HEK293 (cell line): ENCODE results near the gene EXD3.

Source experiments
- EGR2 ChIP-seq: fragments of 450-650 bp; formaldehyde crosslinking; IDR thresholded peaks from 2 replicates; pipeline ENCODE4 v1.5.1; 2016; ENCODE audit warnings: low read depth, missing biosample characterization, missing genetic modification characterization
- FEZF1 ChIP-seq: fragments of 450-650 bp; formaldehyde crosslinking; IDR thresholded peaks from 2 replicates; pipeline ENCODE4 v1.5.1; 2016; ENCODE audit warnings: missing biosample characterization, missing genetic modification characterization
- KLF1 ChIP-seq: fragments of 450-650 bp; formaldehyde crosslinking; IDR thresholded peaks from 2 replicates; pipeline ENCODE4 v1.5.1; 2016; ENCODE audit warnings: missing biosample characterization, missing genetic modification characterization
- KLF17 ChIP-seq: fragments of 450-650 bp; formaldehyde crosslinking; IDR thresholded peaks from 2 replicates; pipeline ENCODE4 v1.5.1; 2016; ENCODE audit warnings: missing biosample characterization, missing genetic modification characterization
- MYNN ChIP-seq: fragments of 450-650 bp; formaldehyde crosslinking; IDR thresholded peaks from 2 replicates; pipeline ENCODE4 v1.5.1; 2016; ENCODE audit warnings: missing biosample characterization, missing genetic modification characterization, borderline replicate concordance
- TRIM28 ChIP-seq: IDR thresholded peaks from 2 replicates; pipeline ENCODE4 v1.6.1; 2011; ENCODE audit warnings: low read length, control low read depth, borderline replicate concordance
- YY1 ChIP-seq: fragments of 450-650 bp; formaldehyde crosslinking; IDR thresholded peaks from 2 replicates; pipeline ENCODE4 v1.5.1; 2018; ENCODE audit warnings: missing biosample characterization, missing genetic modification characterization
- ZBTB6 ChIP-seq: fragments of 450-650 bp; formaldehyde crosslinking; IDR thresholded peaks from 2 replicates; pipeline ENCODE4 v1.5.1; 2017; ENCODE audit warnings: missing biosample characterization, missing genetic modification characterization
- ZNF121 ChIP-seq: fragments of 450-650 bp; formaldehyde crosslinking; IDR thresholded peaks from 2 replicates; pipeline ENCODE4 v1.5.1; 2016; ENCODE audit warnings: missing biosample characterization, missing genetic modification characterization
- ZNF174 ChIP-seq: fragments of 450-650 bp; formaldehyde crosslinking; IDR thresholded peaks from 2 replicates; pipeline ENCODE4 v1.5.0; 2017; ENCODE audit warnings: missing biosample characterization, mild to moderate bottlenecking, missing genetic modification characterization
- ZNF202 ChIP-seq: fragments of 450-650 bp; formaldehyde crosslinking; IDR thresholded peaks from 2 replicates; pipeline ENCODE4 v1.5.1; 2016; ENCODE audit warnings: missing biosample characterization, missing genetic modification characterization, borderline replicate concordance
- ZNF248 ChIP-seq: fragments of 450-650 bp; formaldehyde crosslinking; IDR thresholded peaks from 2 replicates; pipeline ENCODE4 v1.5.1; 2017; ENCODE audit warnings: missing biosample characterization, missing genetic modification characterization
- ZNF266 ChIP-seq: fragments of 450-650 bp; formaldehyde crosslinking; IDR thresholded peaks from 2 replicates; pipeline ENCODE4 v1.5.1; 2016; ENCODE audit warnings: missing biosample characterization, missing genetic modification characterization, low read depth
- ZNF311 ChIP-seq: fragments of 450-650 bp; formaldehyde crosslinking; IDR thresholded peaks from 2 replicates; pipeline ENCODE4 v1.5.1; 2017; ENCODE audit warnings: missing biosample characterization, missing genetic modification characterization, borderline replicate concordance
- ZNF501 ChIP-seq: fragments of 450-650 bp; formaldehyde crosslinking; IDR thresholded peaks from 2 replicates; pipeline ENCODE4 v1.5.1; 2016; ENCODE audit warnings: missing biosample characterization, missing genetic modification characterization
- ZNF549 ChIP-seq: fragments of 450-650 bp; IDR thresholded peaks from 2 replicates; pipeline ENCODE4 v1.5.1; 2018; ENCODE audit warnings: missing biosample characterization, missing genetic modification characterization, mild to moderate bottlenecking, inconsistent platforms, moderate library complexity
- ZNF580 ChIP-seq: fragments of 450-650 bp; formaldehyde crosslinking; IDR thresholded peaks from 2 replicates; pipeline ENCODE4 v1.5.1; 2016; ENCODE audit warnings: missing biosample characterization, missing genetic modification characterization
- ZNF596 ChIP-seq: fragments of 450-650 bp; IDR thresholded peaks from 2 replicates; pipeline ENCODE4 v1.5.0; 2018; ENCODE audit warnings: missing biosample characterization, mild to moderate bottlenecking, missing genetic modification characterization, moderate library complexity
- ZNF610 ChIP-seq: fragments of 450-650 bp; formaldehyde crosslinking; IDR thresholded peaks from 2 replicates; pipeline ENCODE4 v1.5.1; 2016; ENCODE audit warnings: missing biosample characterization, missing genetic modification characterization, borderline replicate concordance
- ZNF785 ChIP-seq: fragments of 450-650 bp; formaldehyde crosslinking; IDR thresholded peaks from 2 replicates; pipeline ENCODE4 v1.5.1; 2016; ENCODE audit warnings: missing biosample characterization, missing genetic modification characterization
- TF ChIP-seq, protein P1 (sequence below): fragments of 450-650 bp; formaldehyde crosslinking; IDR thresholded peaks from 2 replicates; pipeline ENCODE4 v1.5.1; 2016; ENCODE audit warnings: missing biosample characterization, missing genetic modification characterization, borderline replicate concordance
- TF ChIP-seq, protein P2 (sequence below): fragments of 450-650 bp; formaldehyde crosslinking; IDR thresholded peaks from 2 replicates; pipeline ENCODE4 v1.5.1; 2016; ENCODE audit warnings: missing biosample characterization, missing genetic modification characterization
- TF ChIP-seq, protein P3 (sequence below): fragments of 450-650 bp; formaldehyde crosslinking; IDR thresholded peaks from 2 replicates; pipeline ENCODE4 v1.5.1; 2016; ENCODE audit warnings: missing biosample characterization, missing genetic modification characterization
- TF ChIP-seq, protein P4 (sequence below): fragments of 450-650 bp; IDR thresholded peaks from 2 replicates; pipeline ENCODE4 v1.5.1; 2018; ENCODE audit warnings: missing biosample characterization, missing genetic modification characterization

EXD3 gene

DNA sequence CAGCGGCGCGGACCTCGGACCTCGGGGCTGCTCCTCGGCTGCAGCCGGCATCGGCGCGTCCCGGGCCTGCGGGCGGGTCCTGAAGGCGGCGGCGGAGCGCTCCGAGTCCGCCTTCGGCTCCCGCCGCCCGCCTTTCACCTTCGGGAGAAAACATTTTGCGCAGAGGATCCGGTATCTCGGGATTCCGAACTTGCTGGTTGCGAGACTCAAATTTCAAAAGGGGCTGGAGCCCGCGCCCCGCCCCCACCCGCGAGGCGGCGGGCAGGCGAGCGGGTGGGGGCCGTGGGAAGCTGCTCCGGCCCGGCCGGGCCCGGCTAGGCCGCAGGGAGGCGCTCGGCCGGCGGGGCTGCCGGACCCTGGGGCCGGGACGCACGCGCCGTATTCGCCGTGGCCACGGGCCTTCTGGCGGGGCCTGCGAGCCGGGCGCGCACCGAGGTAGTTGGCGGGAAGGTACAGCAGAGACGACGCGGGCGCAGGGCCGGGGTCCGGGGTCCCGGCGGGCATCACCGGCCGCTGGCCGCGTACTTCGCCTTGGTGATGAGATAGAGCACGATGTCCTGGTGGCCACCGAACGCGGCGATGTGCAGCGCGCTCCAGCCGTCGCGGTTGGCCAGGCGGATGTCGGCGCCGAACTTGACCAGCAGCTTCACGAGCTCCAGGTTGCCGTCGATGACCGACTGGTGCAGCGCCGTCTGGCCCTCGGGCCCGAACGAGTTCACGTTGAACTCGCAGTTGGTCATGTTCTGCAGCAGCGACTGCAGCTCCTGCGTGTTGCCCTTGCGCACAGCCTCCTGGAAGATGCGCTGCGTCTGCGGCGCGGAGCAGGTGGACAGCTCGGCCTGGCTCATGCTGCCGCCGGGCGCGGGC lies 121.6 kb downstream of the EXD3 start (continued):
- TF ChIP-seq, protein P1, sequence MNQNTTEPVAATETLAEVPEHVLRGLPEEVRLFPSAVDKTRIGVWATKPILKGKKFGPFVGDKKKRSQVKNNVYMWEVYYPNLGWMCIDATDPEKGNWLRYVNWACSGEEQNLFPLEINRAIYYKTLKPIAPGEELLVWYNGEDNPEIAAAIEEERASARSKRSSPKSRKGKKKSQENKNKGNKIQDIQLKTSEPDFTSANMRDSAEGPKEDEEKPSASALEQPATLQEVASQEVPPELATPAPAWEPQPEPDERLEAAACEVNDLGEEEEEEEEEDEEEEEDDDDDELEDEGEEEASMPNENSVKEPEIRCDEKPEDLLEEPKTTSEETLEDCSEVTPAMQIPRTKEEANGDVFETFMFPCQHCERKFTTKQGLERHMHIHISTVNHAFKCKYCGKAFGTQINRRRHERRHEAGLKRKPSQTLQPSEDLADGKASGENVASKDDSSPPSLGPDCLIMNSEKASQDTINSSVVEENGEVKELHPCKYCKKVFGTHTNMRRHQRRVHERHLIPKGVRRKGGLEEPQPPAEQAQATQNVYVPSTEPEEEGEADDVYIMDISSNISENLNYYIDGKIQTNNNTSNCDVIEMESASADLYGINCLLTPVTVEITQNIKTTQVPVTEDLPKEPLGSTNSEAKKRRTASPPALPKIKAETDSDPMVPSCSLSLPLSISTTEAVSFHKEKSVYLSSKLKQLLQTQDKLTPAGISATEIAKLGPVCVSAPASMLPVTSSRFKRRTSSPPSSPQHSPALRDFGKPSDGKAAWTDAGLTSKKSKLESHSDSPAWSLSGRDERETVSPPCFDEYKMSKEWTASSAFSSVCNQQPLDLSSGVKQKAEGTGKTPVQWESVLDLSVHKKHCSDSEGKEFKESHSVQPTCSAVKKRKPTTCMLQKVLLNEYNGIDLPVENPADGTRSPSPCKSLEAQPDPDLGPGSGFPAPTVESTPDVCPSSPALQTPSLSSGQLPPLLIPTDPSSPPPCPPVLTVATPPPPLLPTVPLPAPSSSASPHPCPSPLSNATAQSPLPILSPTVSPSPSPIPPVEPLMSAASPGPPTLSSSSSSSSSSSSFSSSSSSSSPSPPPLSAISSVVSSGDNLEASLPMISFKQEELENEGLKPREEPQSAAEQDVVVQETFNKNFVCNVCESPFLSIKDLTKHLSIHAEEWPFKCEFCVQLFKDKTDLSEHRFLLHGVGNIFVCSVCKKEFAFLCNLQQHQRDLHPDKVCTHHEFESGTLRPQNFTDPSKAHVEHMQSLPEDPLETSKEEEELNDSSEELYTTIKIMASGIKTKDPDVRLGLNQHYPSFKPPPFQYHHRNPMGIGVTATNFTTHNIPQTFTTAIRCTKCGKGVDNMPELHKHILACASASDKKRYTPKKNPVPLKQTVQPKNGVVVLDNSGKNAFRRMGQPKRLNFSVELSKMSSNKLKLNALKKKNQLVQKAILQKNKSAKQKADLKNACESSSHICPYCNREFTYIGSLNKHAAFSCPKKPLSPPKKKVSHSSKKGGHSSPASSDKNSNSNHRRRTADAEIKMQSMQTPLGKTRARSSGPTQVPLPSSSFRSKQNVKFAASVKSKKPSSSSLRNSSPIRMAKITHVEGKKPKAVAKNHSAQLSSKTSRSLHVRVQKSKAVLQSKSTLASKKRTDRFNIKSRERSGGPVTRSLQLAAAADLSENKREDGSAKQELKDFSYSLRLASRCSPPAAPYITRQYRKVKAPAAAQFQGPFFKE = no peak
- TF ChIP-seq YY1 (peak; percentile 32; the same call in 1 of the 2 replicates), ZNF174 (no peak), KLF1 (tag by site-specific recombination) (peak; percentile 25; the same call in 1 of the 2 replicates), ZNF266 (no peak), ZNF202 (tag by site-specific recombination) (no peak), ZNF549 (tag by site-specific recombination) (no peak), ZNF501 (tag by site-specific recombination) (no peak; the same call in 1 of the 2 replicates), ZNF121 (no peak), FEZF1 (no peak), ZBTB6 (tag by site-specific recombination) (no peak), ZNF596 (tag by site-specific recombination) (no peak), KLF17 (0 out of 2 replicates have a peak, but pooled peaks have one; percentile 41), MYNN (tag by site-specific recombination) (no peak), ZNF610 (no peak), ZNF311 (tag by site-specific recombination) (no peak), ZNF785 (tag by site-specific recombination) (no peak), ZNF248 (tag by site-specific recombination) (no peak), ZNF580 (tag by site-specific recombination) (no peak), TRIM28 (no peak), EGR2 (tag by site-specific recombination) (no peak)
- TF ChIP-seq, protein P2, sequence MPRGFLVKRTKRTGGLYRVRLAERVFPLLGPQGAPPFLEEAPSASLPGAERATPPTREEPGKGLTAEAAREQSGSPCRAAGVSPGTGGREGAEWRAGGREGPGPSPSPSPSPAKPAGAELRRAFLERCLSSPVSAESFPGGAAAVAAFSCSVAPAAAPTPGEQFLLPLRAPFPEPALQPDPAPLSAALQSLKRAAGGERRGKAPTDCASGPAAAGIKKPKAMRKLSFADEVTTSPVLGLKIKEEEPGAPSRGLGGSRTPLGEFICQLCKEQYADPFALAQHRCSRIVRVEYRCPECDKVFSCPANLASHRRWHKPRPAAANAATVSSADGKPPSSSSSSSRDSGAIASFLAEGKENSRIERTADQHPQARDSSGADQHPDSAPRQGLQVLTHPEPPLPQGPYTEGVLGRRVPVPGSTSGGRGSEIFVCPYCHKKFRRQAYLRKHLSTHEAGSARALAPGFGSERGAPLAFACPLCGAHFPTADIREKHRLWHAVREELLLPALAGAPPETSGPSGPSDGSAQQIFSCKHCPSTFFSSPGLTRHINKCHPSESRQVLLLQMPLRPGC (tag by site-specific recombination) = no peak
- TF ChIP-seq, protein P3, sequence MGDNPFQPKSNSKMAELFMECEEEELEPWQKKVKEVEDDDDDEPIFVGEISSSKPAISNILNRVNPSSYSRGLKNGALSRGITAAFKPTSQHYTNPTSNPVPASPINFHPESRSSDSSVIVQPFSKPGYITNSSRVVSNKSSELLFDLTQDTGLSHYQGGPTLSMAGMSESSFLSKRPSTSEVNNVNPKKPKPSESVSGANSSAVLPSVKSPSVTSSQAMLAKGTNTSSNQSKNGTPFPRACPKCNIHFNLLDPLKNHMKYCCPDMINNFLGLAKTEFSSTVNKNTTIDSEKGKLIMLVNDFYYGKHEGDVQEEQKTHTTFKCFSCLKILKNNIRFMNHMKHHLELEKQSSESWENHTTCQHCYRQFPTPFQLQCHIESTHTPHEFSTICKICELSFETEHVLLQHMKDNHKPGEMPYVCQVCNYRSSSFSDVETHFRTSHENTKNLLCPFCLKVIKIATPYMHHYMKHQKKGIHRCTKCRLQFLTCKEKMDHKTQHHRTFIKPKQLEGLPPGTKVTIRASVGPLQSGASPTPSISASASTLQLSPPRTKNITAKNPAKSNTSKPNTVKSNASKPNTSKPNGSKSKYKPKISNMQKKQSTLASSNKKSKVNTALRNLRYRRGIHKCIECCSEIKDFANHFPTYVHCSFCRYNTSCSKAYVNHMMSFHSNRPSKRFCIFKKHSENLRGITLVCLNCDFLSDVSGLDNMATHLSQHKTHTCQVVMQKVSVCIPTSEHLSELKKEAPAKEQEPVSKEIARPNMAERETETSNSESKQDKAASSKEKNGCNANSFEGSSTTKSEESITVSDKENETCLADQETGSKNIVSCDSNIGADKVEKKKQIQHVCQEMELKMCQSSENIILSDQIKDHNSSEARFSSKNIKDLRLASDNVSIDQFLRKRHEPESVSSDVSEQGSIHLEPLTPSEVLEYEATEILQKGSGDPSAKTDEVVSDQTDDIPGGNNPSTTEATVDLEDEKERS (tag by site-specific recombination) = no peak
- TF ChIP-seq, protein P4, sequence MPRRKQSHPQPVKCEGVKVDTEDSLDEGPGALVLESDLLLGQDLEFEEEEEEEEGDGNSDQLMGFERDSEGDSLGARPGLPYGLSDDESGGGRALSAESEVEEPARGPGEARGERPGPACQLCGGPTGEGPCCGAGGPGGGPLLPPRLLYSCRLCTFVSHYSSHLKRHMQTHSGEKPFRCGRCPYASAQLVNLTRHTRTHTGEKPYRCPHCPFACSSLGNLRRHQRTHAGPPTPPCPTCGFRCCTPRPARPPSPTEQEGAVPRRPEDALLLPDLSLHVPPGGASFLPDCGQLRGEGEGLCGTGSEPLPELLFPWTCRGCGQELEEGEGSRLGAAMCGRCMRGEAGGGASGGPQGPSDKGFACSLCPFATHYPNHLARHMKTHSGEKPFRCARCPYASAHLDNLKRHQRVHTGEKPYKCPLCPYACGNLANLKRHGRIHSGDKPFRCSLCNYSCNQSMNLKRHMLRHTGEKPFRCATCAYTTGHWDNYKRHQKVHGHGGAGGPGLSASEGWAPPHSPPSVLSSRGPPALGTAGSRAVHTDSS (tag by site-specific recombination) = no peak
